ENCODE measurements around the gene CEP83.

DNA sequence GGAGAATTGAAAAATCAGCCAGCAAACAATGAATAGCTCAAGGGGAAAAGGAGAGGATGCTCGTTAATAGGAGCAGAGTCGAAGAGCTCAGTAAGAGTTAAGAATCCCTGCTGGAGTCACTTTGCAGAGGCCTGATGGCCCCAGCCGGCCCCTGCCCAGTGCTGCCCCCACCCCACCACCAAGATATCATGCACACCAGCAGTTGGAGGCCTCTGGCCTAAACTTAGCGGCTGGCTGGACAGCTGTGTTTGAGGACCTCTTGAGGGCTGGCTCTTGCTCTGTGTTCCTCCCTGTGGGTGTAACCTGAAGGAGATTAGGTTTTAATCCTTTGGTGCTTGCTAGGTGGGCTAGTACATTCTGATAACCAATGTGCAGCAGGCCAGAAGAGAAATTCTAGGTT lies 169.3 kb downstream of the CEP83 start:
- TF ChIP-seq, protein P1, sequence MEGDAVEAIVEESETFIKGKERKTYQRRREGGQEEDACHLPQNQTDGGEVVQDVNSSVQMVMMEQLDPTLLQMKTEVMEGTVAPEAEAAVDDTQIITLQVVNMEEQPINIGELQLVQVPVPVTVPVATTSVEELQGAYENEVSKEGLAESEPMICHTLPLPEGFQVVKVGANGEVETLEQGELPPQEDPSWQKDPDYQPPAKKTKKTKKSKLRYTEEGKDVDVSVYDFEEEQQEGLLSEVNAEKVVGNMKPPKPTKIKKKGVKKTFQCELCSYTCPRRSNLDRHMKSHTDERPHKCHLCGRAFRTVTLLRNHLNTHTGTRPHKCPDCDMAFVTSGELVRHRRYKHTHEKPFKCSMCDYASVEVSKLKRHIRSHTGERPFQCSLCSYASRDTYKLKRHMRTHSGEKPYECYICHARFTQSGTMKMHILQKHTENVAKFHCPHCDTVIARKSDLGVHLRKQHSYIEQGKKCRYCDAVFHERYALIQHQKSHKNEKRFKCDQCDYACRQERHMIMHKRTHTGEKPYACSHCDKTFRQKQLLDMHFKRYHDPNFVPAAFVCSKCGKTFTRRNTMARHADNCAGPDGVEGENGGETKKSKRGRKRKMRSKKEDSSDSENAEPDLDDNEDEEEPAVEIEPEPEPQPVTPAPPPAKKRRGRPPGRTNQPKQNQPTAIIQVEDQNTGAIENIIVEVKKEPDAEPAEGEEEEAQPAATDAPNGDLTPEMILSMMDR (IDR thresholded peaks at IDR 0.05): 0 out of 2 replicates have a peak, but pooled peaks have one; percentile 20
- TF ChIP-seq GATA2 (CRISPR knock-in tag; IDR thresholded peaks at IDR 0.05) (no peak), RAD21 (IDR thresholded peaks at IDR 0.05; ENCODE audit: low read length) (peak; percentile 5; the same call in 1 of the 2 replicates), EP300 (IDR thresholded peaks at IDR 0.05; ENCODE audit: borderline replicate concordance in 1 of 2, low read depth in 1 of 2, low read length in 1 of 2) (no peak), MXI1 (IDR thresholded peaks at IDR 0.05; ENCODE audit: low read depth, low read length) (no peak), RXRA (IDR thresholded peaks at IDR 0.05; ENCODE audit: borderline replicate concordance, low read depth) (no peak), NRF1 (IDR thresholded peaks at IDR 0.05; ENCODE audit: low read depth, low read length) (no peak)
- TF ChIP-seq, protein P2, sequence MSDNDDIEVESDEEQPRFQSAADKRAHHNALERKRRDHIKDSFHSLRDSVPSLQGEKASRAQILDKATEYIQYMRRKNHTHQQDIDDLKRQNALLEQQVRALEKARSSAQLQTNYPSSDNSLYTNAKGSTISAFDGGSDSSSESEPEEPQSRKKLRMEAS (IDR thresholded peaks at IDR 0.05; ENCODE audit: low read depth): no peak
- TF ChIP-seq, protein P3, sequence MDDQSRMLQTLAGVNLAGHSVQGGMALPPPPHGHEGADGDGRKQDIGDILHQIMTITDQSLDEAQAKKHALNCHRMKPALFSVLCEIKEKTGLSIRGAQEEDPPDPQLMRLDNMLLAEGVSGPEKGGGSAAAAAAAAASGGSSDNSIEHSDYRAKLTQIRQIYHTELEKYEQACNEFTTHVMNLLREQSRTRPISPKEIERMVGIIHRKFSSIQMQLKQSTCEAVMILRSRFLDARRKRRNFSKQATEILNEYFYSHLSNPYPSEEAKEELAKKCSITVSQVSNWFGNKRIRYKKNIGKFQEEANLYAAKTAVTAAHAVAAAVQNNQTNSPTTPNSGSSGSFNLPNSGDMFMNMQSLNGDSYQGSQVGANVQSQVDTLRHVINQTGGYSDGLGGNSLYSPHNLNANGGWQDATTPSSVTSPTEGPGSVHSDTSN (IDR thresholded peaks at IDR 0.05): no peak

Data from SK-N-SH (cell line).